HepG2 (cell line): ENCODE results near the gene KRTCAP2. TPM values are rescaled to one million over a fixed set of nuclear protein-coding genes. Genes with fewer than 3 reads are reported as not detected.

Source experiments
- CSRNP1 ChIP-seq: sonication (generic); formaldehyde crosslinking; IDR thresholded peaks from 2 replicates; pipeline ENCODE4 v1.8.1; 2023; ENCODE audit warnings: mild to moderate bottlenecking, missing genetic modification reagents
- HOMEZ ChIP-seq: IDR thresholded peaks from 2 replicates; pipeline ENCODE4 v1.6.1; 2016; ENCODE audit warnings: low read depth
- ISL2 ChIP-seq: sonication (generic); formaldehyde crosslinking; IDR thresholded peaks from 2 replicates; pipeline ENCODE4 v1.5.0; 2020; ENCODE audit warnings: missing genetic modification reagents
- MLX ChIP-seq: IDR thresholded peaks from 2 replicates; pipeline ENCODE4 v1.6.1; 2016
- NCOR1 ChIP-seq: fragments of 200-600 bp; sonication (generic); IDR thresholded peaks from 2 replicates; pipeline ENCODE4 v1.7.0; 2017; ENCODE audit warnings: antibody characterized with exemption, low read length, borderline replicate concordance
- PRMT3 ChIP-seq: sonication (generic); formaldehyde crosslinking; IDR thresholded peaks from 2 replicates; pipeline ENCODE4 v1.8.1; 2022; ENCODE audit warnings: low read depth, mild to moderate bottlenecking, moderate library complexity, missing genetic modification reagents, borderline replicate concordance
- RXRA ChIP-seq: sonication (generic); formaldehyde crosslinking; IDR thresholded peaks from 2 replicates; pipeline ENCODE4 v1.5.1; 2020; ENCODE audit warnings: missing genetic modification reagents
- SP1 ChIP-seq, 2 experiments: fragments of 450-650 bp in 1 of 2; sonication (generic) in 1 of 2; formaldehyde crosslinking in 1 of 2; IDR thresholded peaks; 2 replicates each; pipeline versions ENCODE4 v1.4.0 to v1.6.1; 2016 to 2020; ENCODE audit warnings: missing genetic modification reagents in 1 of 2
- SRF ChIP-seq: IDR thresholded peaks from 2 replicates; pipeline ENCODE4 v1.6.1; 2011; ENCODE audit warnings: mild to moderate bottlenecking, low read depth, low read length, moderate library complexity
- TFDP1 ChIP-seq: IDR thresholded peaks from 2 replicates; pipeline ENCODE4 v1.6.1; 2016; ENCODE audit warnings: missing compliant biosample characterization, missing genetic modification reagents, borderline replicate concordance
- ZBTB10 ChIP-seq: sonication (generic); formaldehyde crosslinking; IDR thresholded peaks from 2 replicates; pipeline ENCODE4 v1.4.0; 2020; ENCODE audit warnings: missing genetic modification reagents, borderline replicate concordance
- ZBTB26 ChIP-seq: IDR thresholded peaks from 2 replicates; pipeline ENCODE4 v1.6.1; 2016; ENCODE audit warnings: missing compliant biosample characterization, missing genetic modification reagents, borderline replicate concordance
- ZNF550 ChIP-seq: sonication (generic); formaldehyde crosslinking; IDR thresholded peaks from 2 replicates; pipeline ENCODE4 v1.4.0; 2020; ENCODE audit warnings: mild to moderate bottlenecking, missing genetic modification reagents, borderline replicate concordance
- ZNF850 ChIP-seq: sonication (generic); formaldehyde crosslinking; conservative IDR thresholded peaks from 2 replicates; pipeline ENCODE4 v1.9.0; 2021; ENCODE audit warnings: mild to moderate bottlenecking, missing genetic modification reagents
- ZSCAN21 ChIP-seq: sonication (generic); formaldehyde crosslinking; IDR thresholded peaks from 2 replicates; pipeline ENCODE4 v1.8.0; 2022; ENCODE audit warnings: mild to moderate bottlenecking, missing genetic modification reagents, moderate library complexity, borderline replicate concordance
- ZXDC ChIP-seq: sonication (generic); formaldehyde crosslinking; IDR thresholded peaks from 2 replicates; pipeline ENCODE4 v1.5.0; 2020; ENCODE audit warnings: mild to moderate bottlenecking, missing genetic modification reagents
- polyA plus RNA-seq, 8 experiments: library from polyadenylated mRNA; depleted of rRNA in 3 of 8; stranded (reverse) in 7 of 8; unstranded in 1 of 8; fragments of >200 nt; fragmentation: Illumina TruSeq in 4 of 8; extraction: Trizol in 4 of 8; gene quantifications; 2 replicates each; pipeline versions ENCODE4 v1.2.1 to v1.2.3, GENCODE V29; 2011 to 2016; ENCODE audit warnings: low read depth in 4 of 8, missing spikeins in 1 of 8, mixed read lengths in 1 of 8; ENCODE audit not compliant: insufficient read depth in 1 of 8
- total RNA-seq, 5 experiments: library from RNA; depleted of rRNA; stranded (reverse); fragments of >200 nt; fragmentation: Illumina TruSeq; extraction: Trizol; gene quantifications; 2 replicates each; pipeline ENCODE4 v1.2.3, GENCODE V29; 2016; ENCODE audit warnings: low read depth in 1 of 5

Gene KRTCAP2
- total and polyA plus RNA-seq, 2 of the 13 experiments (the other 11 are each of a cell fraction or from before 2014, with no cell fraction given), result 77.3 to 79.4 TPM

GRCh38 chr1:155134880-155135414, 38.2 kb downstream of the KRTCAP2 start (continued):
- no peak for TF ChIP-seq MLX (CRISPR knock-in tag)
- TF ChIP-seq SRF, result no peak
- peak; percentile 70; the same call in 1 of the 2 replicates for TF ChIP-seq TFDP1
- peak; percentile 67; the same call in 1 of the 2 replicates for TF ChIP-seq CSRNP1 (CRISPR knock-in tag)
- TF ChIP-seq HOMEZ (CRISPR knock-in tag), result peak; percentile 81; the same call in 1 of the 2 replicates
- no peak for TF ChIP-seq ZNF850
- TF ChIP-seq ISL2 (CRISPR knock-in tag), result peak; percentile 41; the same call in 1 of the 2 replicates
- peak; percentile 57 for TF ChIP-seq ZBTB26 (CRISPR knock-in tag)
- no peak for TF ChIP-seq PRMT3 (CRISPR knock-in tag)
- TF ChIP-seq ZBTB10 (CRISPR knock-in tag), result no peak
- no peak for TF ChIP-seq SP1 (IDR thresholded peaks at IDR 0.05)
- TF ChIP-seq SP1 (CRISPR knock-in tag; IDR thresholded peaks at IDR 0.05), result peak; percentile 53; the same call in 1 of the 2 replicates
- TF ChIP-seq RXRA (CRISPR knock-in tag), result peak; percentile 72
- no peak for TF ChIP-seq ZNF550 (CRISPR knock-in tag)
- peak; percentile 36; the same call in 1 of the 2 replicates for TF ChIP-seq NCOR1
- TF ChIP-seq ZSCAN21 (CRISPR knock-in tag), result peak; percentile 79
- peak; percentile 6; the same call in 1 of the 2 replicates for TF ChIP-seq ZXDC
